ENCODE data around the gene STX11.

The STX11 gene

GRCh38 chr6:144143106-144143505, 7.2 kb upstream of the STX11 start:
- DNase-seq: no peak

DNA sequence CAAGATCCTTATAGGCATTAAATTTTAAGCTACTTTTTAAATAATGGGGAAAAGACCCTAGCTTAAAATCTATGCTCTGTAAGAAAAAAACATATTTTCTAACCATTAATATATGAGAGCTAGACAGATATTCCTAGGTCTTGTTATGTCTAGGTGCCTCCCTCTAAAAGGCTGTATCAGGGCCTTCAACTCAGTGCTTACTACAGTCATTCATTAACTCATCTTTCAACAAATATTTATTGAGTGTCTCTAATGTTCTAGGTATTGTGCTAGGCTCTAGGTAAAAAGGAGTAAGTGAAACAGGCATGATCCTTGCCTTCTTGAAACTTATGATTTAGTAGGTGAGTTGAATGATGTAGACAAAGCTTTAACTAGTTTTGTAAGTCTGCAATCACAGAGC, 6.4 kb upstream of the STX11 start:
- DNase-seq: no peak

DNA sequence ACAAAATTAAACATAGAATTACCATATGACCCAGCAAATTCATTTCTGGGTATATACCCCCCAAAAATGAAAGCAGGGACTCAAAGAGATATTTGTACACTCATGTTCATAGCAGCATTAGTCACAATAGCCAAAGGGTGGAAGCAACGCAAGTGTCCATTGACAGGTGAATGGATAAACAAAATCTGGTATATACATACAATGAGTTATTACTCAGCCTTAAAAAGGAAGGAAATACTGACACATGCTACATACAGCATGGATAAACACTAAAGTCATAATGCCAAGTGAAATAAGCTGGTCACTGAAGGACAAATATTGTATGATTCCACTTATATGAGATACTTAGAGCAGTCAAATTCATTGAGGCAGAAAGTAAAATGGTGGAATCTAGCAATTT, 5.3 kb upstream of the STX11 start:
- DNase-seq: no peak

DNA sequence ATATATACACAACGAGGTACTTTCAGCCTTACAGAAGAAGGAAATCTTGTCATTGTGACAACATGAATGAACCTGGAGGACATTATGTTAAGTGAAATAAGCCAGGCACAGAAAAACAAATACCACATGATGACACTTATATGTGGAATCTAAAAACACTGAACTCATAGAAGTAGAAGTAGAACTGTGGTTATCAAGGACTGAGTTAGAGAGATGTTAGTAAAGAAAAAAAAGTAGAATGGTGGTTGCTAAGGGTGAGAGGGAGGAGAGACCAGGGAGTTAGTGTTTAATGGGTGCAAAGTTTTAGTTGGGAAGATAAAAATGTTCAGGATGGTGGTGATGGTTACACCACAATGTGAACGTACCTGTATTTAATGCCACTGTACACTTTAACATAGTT, 4.8 kb upstream of the STX11 start:
- DNase-seq: no peak

DNA sequence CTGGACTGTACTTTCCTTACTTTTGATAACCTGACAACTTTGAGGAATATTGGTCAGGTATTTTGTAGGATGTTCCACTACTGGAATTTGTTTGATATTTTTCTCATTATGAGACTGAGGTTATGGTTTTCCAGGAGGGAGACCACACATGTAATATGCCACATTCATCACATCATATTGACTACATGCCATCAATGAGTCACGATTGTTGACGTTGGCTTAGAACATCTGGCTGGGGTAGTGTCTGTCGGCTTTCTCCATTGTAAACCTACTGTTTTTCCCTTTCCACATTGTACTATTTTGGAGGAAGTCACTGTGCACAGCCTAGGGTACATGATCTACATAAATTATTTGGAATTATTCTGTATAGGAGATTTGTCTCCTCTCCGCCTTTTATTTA, 1.4 kb upstream of the STX11 start:
- no peak for DNase-seq

- DNase-seq: peak; percentile 27 to 51 (median 38)
Observed at GRCh38 chr6:144149558-144149893, 791 bp upstream of the STX11 start.

DNA sequence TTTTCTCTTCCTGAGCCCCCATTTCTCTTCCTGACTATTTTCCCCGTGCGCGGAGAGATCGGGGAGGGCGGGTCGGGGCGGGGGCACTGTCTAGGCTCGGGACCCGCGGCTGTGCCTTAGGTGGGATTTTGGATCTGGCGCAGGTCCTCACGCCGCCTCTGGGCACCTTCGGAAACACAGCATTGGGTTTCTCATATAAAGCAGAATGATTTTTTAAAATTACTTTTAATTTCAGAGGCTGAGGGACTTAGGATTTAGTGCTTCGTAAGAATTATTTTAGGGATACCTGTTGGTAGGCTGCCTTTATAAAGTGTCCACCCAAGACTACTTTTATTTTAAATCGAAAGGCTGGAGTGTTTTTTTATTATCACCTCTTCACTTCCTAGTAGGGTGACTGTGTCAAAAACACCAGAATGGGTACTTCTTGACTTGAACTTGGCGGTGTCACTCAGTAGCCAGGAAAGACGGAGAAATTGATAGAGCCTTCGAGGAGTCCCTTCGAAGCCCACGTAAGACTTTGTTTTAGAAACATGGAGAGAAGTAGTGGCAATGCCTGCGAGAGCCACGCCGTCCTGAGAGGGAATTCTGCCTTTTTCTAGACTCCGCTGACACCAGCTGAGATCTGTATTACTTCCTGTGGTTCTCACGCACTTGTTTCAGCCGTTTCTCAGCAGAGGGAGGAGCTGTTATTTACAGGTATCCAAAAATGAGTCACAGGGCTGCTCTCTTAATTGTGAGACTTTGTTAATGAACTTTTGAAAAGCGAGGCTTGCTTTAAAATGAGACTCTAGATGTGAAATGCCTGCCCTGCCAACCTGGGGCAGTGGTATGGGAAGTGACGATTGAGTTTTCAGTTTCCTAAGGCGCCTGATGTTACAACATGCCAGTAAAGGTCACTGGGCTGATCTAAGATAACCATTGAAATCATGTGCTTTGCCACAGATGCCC, 667 bp downstream of the STX11 start:
- peak; percentile 85 to 92 (median 88) for DNase-seq

GRCh38 chr6:144152334-144152900, 2.1 kb downstream of the STX11 start:
- DNase-seq: peak; percentile 59 to 77 (median 68)

DNA sequence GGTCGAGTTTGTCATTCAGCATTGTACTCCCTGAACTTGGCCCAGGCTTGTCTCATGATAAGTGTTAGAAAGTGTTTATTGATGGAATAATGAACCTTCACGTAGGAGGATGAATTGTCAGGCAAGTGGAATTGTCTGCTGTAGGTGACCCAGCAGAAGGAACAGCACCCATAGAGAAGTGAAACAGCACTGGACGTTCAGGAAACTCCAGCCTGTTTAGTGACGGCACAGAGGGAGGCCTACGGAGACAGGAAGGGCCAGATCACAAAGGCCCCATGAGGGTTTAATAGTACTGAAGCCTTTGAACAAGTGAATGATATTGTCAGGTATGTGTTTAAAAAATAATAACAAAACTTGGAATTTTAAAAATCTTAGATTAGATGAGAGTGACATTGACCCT, 2.9 kb downstream of the STX11 start:
- DNase-seq: peak; percentile 68 to 85 (median 81)

DNA sequence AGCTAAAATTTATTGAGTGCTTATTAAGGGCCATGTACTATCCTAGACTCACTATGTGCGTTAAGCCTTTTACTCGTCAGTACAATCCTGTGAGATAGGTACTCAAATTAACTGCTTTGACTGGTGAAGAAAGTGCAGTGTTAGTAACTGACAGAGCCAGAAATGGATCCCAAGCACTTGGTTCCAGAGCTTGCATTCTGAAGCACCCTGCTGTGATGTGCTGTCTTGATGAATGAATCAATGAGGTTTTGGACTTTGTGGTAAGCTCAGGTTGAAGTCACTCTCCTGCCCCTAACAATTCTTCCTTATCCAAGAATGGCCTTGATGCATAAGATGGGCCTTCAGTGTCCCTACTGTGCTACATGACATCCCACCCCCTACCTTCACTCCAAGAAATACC, 3.7 kb downstream of the STX11 start:
- DNase-seq: no peak

GRCh38 chr6:144155529-144155928, 5.2 kb downstream of the STX11 start:
- DNase-seq: no peak

DNA sequence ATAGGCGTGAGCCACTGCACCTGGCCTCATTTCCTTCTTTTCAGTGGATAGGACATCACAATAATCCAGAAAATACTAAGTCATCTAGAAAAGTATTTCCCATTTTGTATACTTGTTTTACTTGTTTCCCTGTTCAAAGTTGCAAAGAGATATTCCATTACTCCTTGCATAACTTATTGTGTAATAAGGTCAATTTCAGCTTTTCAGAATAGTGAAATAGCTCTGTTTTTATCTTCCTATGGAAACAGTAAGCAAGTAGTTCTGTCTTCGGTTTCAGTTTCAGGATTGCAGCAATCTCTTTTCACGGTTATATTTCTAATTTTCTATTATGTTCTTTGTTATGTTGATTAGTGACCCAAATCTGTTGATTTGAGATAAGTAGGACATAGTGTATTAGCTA, 6.0 kb downstream of the STX11 start:
- peak; percentile 27 to 93 (median 70) for DNase-seq

DNA sequence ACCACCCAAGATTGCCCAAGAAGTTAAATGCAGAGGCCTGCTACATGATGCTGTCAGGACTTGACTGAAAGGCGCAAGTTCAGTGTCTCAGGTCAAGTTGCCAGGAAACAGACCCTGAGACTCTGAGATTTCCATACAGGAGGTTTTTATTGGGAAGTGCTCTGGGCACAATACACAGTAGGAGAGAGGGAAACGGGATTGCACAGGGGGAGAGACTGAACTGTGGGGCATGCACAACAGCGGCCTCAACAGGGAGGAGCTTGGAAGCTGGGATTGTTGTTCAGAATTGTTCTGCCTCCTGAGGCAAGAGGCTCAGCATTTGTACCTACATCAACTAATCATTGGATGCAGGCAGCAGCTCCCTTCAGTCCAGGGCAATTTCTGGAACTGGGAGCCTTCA, 6.7 kb downstream of the STX11 start:
- no peak for DNase-seq

GRCh38 chr6:144158133-144158532, 7.8 kb downstream of the STX11 start:
- DNase-seq: no peak

GRCh38 chr6:144159223-144159622, 8.9 kb downstream of the STX11 start:
- peak in 3 of 4 experiments; percentile 29 to 63 (median 50) for DNase-seq

DNA sequence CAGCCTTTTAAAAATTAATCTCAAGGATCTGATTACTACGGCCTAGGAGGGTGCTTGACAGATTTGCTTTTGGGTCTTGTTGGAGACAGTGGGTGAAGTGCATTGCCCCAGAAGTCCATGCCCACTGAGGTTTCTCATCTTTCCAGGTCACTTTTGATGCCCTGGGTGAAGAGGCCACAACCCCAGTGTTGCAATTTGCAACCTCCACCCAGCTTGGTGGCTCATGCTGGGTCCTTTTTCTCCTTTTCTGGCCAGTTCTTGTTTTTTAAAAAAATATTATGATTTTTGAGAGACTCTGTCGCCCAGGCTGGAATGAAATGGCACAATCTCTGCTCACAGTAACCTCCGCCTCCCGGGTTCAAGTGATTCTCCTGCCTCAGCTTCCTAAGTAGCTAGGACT, 9.4 kb downstream of the STX11 start:
- peak in 3 of 4 experiments; percentile 58 to 65 (median 61) for DNase-seq

GRCh38 chr6:144160431-144161005, 10.2 kb downstream of the STX11 start:
- DNase-seq: peak in 2 of 4 experiments; percentile 28 to 40

DNA sequence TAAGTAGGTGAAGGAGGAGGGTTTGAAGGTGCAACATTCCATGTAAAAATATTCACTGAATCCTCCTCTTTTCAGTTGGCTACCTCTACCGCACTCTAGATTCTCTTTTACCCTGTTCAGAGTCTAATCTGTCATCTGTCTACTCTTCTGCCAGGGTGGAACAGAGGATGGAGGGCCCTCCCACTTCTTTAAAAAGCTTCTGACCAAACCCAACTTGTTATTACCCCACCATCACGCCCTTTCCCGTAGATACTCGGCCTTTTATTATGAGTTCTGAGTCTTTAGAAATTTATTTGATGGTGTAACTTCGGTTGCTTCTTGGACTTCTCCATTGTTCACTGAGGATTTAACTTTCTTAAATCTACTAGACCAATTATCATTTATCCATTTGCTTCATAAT, 11.7 kb downstream of the STX11 start:
- peak; percentile 38 to 73 (median 59) for DNase-seq

DNA sequence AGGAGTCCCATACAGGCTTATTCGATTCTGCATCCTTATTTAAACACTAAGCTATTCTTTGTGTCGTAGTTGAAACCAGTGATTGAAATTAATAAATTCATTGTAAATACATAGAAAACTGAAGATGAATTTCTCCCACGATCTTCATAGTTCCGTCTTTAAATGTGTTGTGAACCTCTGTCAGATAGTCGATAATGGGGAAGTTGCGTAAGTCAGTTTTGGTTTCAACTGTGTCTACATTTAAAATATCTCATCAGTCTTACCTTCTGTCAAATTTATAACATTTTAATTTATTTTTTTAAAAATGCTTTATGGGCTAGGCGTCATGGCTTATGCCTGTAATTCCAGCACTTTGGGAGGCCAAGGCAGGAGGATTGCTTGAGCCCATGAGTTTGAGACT, 12.7 kb downstream of the STX11 start:
- peak; percentile 47 to 83 (median 72) for DNase-seq

DNA sequence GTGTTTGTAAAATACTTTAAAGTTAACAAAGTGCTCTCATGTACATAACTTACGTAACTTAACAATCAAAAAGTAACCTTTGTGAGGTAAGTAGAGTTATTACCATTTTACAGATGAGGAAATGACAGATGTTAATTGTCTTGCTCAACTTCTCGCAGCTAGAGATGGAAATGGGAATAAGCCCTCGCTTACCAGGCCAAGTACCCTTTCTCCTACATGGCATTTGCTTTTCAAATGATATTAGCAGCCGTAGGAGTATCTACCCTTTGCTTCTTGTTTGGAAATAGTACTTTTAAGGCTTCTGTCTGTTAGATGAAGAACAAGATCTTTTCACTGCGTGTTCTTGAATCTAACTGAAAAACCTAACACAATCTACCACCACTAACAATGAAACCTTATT, 15.5 kb downstream of the STX11 start:
- DNase-seq: peak in 2 of 4 experiments; percentile 44 to 48

- DNase-seq: peak in 2 of 4 experiments; percentile 32 to 33
Observed at GRCh38 chr6:144170044-144170443, 19.7 kb downstream of the STX11 start.

GRCh38 chr6:144171406-144171805, 21.1 kb downstream of the STX11 start:
- no peak for DNase-seq

- DNase-seq: peak in 2 of 4 experiments; percentile 32 to 48
Observed at GRCh38 chr6:144174006-144174405, 23.7 kb downstream of the STX11 start.

- no peak for DNase-seq
Observed at GRCh38 chr6:144176043-144176442, 25.7 kb downstream of the STX11 start.

Measured in suppressor macrophage (primary cell).